GM12878 (cell line): ENCODE data around the gene WNT9A.

ENCODE experiments used
- CREB1 ChIP-seq: IDR thresholded peaks from 2 replicates; pipeline ENCODE4 v1.6.1; 2012; ENCODE audit warnings: low read depth, mild to moderate bottlenecking, inconsistent platforms
- CTCF ChIP-seq, 3 experiments: IDR thresholded peaks in 2 of 3; conservative IDR thresholded peaks in 1 of 3; 2 replicates each; pipeline ENCODE4 v1.5.1; 2011; ENCODE audit warnings: low read depth in 3 of 3, low read length in 3 of 3, mild to moderate bottlenecking in 3 of 3, control low read depth in 2 of 3, moderate library complexity in 2 of 3, inconsistent platforms in 1 of 3, mixed read lengths in 1 of 3; ENCODE audit not compliant: control insufficient read depth in 2 of 3, insufficient read depth in 1 of 3; ENCODE audit errors: extremely low read depth in 1 of 3
- EGR1 ChIP-seq, 2 experiments: IDR thresholded peaks; 1 replicate in 1 of 2; 2 replicates in 1 of 2; pipeline ENCODE4 v1.6.1; 2011 to 2012; ENCODE audit warnings: low read depth in 2 of 2, low read length in 2 of 2, borderline replicate concordance in 1 of 2, mild to moderate bottlenecking in 1 of 2, moderate library complexity in 1 of 2
- GABPA ChIP-seq: IDR thresholded peaks from 2 replicates; pipeline ENCODE4 v1.6.1; 2014; ENCODE audit warnings: antibody characterized with exemption, low read depth, mild to moderate bottlenecking, inconsistent platforms
- RAD21 ChIP-seq: IDR thresholded peaks from 2 replicates; pipeline ENCODE4 v1.6.1; 2011; ENCODE audit warnings: mild to moderate bottlenecking, low read depth, low read length, moderate library complexity; ENCODE audit not compliant: insufficient read depth
- SIN3A ChIP-seq: IDR thresholded peaks from 2 replicates; pipeline ENCODE4 v1.6.1; 2012; ENCODE audit warnings: low read depth, low read length, improper control_type of control experiment
- SMC3 ChIP-seq: IDR thresholded peaks from 2 replicates; pipeline ENCODE4 v1.6.1; 2011; ENCODE audit warnings: low read length, improper control_type of control experiment, borderline replicate concordance
- SP1 ChIP-seq: IDR thresholded peaks from one replicate; pipeline ENCODE4 v1.6.1; 2011; ENCODE audit warnings: low read depth, low read length
- TARDBP ChIP-seq: IDR thresholded peaks from 2 replicates; pipeline ENCODE4 v1.6.1; 2016; ENCODE audit warnings: borderline replicate concordance

DNA sequence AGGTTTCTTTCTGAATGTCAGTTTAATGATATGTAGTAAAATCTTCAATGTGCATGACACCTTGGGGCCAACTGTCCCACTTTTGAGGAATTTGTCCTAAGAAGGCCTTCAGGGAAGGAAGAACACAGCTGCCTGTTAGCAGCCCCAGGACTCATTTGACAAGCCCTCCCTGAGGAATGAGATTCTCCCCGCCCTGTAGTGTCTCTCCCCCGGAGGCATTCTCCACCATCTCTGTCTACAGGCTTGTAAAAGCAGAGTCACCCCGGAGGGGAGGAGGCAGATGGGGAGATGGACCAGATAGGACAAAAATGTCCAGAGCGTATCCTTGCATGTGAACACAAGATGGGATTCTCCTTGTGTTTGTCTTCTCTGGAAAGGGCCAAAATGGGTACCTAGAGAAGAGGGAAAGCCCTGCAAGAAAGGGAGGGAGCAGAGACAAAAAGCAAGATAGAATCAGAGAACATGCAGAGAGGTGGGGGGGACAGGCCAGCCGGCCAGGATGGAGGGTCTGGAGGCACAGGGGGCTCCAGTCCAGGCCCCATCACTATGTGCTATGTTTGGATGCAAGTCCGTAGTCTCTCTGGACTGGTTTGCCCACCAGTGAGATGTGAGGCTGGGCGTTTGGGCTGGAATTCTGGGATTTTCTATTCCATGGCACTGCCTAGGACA lies 47.0 kb upstream of the WNT9A start:
- TF ChIP-seq GABPA (no peak), CTCF (IDR thresholded peaks at IDR 0.05 in 2 of 3, conservative IDR thresholded peaks at IDR 0.05 in 1 of 3; ENCODE audit: control insufficient read depth in 2 of 3, extremely low read depth in 1 of 3, insufficient read depth in 1 of 3, low read depth in 3 of 3, low read length in 3 of 3) (no peak), SIN3A (no peak), RAD21 (no peak), TARDBP (no peak), SMC3 (no peak), SP1 (no peak), CREB1 (no peak), EGR1 (IDR thresholded peaks at IDR 0.05; ENCODE audit: borderline replicate concordance in 1 of 2, low read depth in 2 of 2, low read length in 2 of 2) (no peak)
